OCI-LY3 (cell line): ENCODE measurements around the gene OR51B6.

Experiments
- EZH2phosphoT487 ChIP-seq: fragments of 200-600 bp; shearing (Covaris generic); IDR thresholded peaks from 2 replicates; pipeline ENCODE4 v1.6.1; 2018; ENCODE audit warnings: antibody characterized with exemption, mixed run types, low read depth
- TF ChIP-seq, protein P1 (sequence below): fragments of 200-600, 300-600 bp; sonication (generic); IDR thresholded peaks from 2 replicates; pipeline ENCODE4 v1.5.1; 2014; ENCODE audit warnings: antibody characterized with exemption, low read length, low read depth

- TF ChIP-seq, protein P1, sequence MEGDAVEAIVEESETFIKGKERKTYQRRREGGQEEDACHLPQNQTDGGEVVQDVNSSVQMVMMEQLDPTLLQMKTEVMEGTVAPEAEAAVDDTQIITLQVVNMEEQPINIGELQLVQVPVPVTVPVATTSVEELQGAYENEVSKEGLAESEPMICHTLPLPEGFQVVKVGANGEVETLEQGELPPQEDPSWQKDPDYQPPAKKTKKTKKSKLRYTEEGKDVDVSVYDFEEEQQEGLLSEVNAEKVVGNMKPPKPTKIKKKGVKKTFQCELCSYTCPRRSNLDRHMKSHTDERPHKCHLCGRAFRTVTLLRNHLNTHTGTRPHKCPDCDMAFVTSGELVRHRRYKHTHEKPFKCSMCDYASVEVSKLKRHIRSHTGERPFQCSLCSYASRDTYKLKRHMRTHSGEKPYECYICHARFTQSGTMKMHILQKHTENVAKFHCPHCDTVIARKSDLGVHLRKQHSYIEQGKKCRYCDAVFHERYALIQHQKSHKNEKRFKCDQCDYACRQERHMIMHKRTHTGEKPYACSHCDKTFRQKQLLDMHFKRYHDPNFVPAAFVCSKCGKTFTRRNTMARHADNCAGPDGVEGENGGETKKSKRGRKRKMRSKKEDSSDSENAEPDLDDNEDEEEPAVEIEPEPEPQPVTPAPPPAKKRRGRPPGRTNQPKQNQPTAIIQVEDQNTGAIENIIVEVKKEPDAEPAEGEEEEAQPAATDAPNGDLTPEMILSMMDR = no peak
- TF ChIP-seq EZH2phosphoT487 = no peak
Observed at GRCh38 chr11:5362017-5362625, 10.8 kb downstream of the OR51B6 start.
